HepG2 (cell line): Measurements from ENCODE around the gene TRIM23. TPM values are rescaled to one million over a fixed set of nuclear protein-coding genes. Genes with fewer than 3 reads are reported as not detected.

Experiments
- ATAC-seq: fragments of 200-7000 bp; cut with Tn5 transposase; 3 replicates; pipeline ENCODE4 v1.9.1; 2020; ENCODE audit warnings: mild to moderate bottlenecking, moderate library complexity
- BruUV-seq: library from RNA; stranded (reverse); fragments of 400-500 nt; replicated peaks from 2 replicates; lab custom pipeline; 2021; lab: Mats Ljungman, UMichigan
- CTCF ChIA-PET: fragments of 300-600 bp; formaldehyde crosslinking; extraction: SDS; loops from one replicate; lab custom pipeline; 2021; ENCODE audit warnings: low total read pairs, inconsistent platforms, low intra/inter-chr PET ratio; lab: Yijun Ruan, JAX
- POLR2A ChIA-PET: fragments of 350-600 bp; sonication (Branson Sonifier 250); formaldehyde crosslinking; loops from one replicate; lab custom pipeline; 2020; ENCODE audit warnings: antibody characterized with exemption, inconsistent platforms; lab: Yijun Ruan, JAX
- DNase-seq: peaks from one replicate; pipeline ENCODE4 v3.0.0-alpha.2; 2015; ENCODE audit warnings: low spot score
- FAIRE-seq: peaks from 3 replicates; lab custom pipeline; 2011; peaks lifted over from hg19 to GRCh38; lab: Jason Lieb, UNC
- H2AFZ ChIP-seq: one replicate; pipeline ENCODE4 v1.6.1; 2011; ENCODE audit warnings: low read length, inconsistent platforms
- H3K27ac ChIP-seq: fragments of 300-600 bp; 3 replicates; pipeline ENCODE4 v1.8.0; 2011; ENCODE audit warnings: mixed run types, mild to moderate bottlenecking, mixed read lengths, low read length, inconsistent platforms; ENCODE audit not compliant: insufficient read depth; ENCODE audit errors: extremely low read length
- H3K27me3 ChIP-seq, 2 experiments: fragments of 200-600 bp in 1 of 2; 2 replicates in 1 of 2; 3 replicates in 1 of 2; pipeline versions ENCODE4 v1.6.0 to v1.8.0; 2011; ENCODE audit warnings: low read length in 2 of 2, mild to moderate bottlenecking in 2 of 2, moderate library complexity in 2 of 2, inconsistent platforms in 1 of 2; ENCODE audit not compliant: insufficient read depth in 2 of 2, control insufficient read depth in 1 of 2
- H3K36me3 ChIP-seq, 2 experiments: fragments of 200-600 bp in 1 of 2; replicated peaks in 1 of 2; 2 replicates in 1 of 2; 3 replicates in 1 of 2; pipeline versions ENCODE4 v1.5.1 to v1.8.0; 2011; ENCODE audit warnings: low read length in 2 of 2, inconsistent platforms in 1 of 2; ENCODE audit not compliant: insufficient read depth in 2 of 2, control insufficient read depth in 1 of 2
- H3K4me1 ChIP-seq: 2 replicates; pipeline ENCODE4 v1.5.1; 2012; ENCODE audit warnings: low read length, inconsistent platforms; ENCODE audit not compliant: insufficient read depth
- H3K4me2 ChIP-seq: 2 replicates; pipeline ENCODE4 v1.6.0; 2011; ENCODE audit warnings: low read depth, low read length, inconsistent platforms
- H3K4me3 ChIP-seq, 3 experiments: fragments of 200-600 bp in 1 of 3; sonication (generic), shearing (Covaris generic) in 1 of 3; replicated peaks in 1 of 3; 2 replicates each; pipeline ENCODE4 v1.5.1; 2011 to 2016; ENCODE audit warnings: low read length in 3 of 3, inconsistent platforms in 2 of 3, low read depth in 2 of 3, mild to moderate bottlenecking in 2 of 3, control low read depth in 1 of 3, mixed read lengths in 1 of 3; ENCODE audit not compliant: insufficient read depth in 1 of 3
- H3K79me2 ChIP-seq: one replicate; pipeline ENCODE4 v1.6.1; 2011; ENCODE audit warnings: low read length, inconsistent platforms; ENCODE audit not compliant: insufficient read depth
- H3K9ac ChIP-seq: 2 replicates; pipeline ENCODE4 v1.6.0; 2011; ENCODE audit warnings: mild to moderate bottlenecking, low read depth, low read length, inconsistent platforms; ENCODE audit not compliant: insufficient read depth
- H3K9me3 ChIP-seq: 2 replicates; pipeline ENCODE4 v1.5.1; 2012; ENCODE audit warnings: mild to moderate bottlenecking, low read length
- H4K20me1 ChIP-seq: 2 replicates; pipeline ENCODE4 v1.6.0; 2011; ENCODE audit warnings: inconsistent platforms, mild to moderate bottlenecking, low read length, moderate library complexity; ENCODE audit not compliant: insufficient read depth
- AGO2 ChIP-seq: fragments of 200-400 bp; formaldehyde crosslinking; optimal IDR thresholded peaks from 2 replicates; pipeline ENCODE3; 2017; ENCODE audit warnings: mild to moderate bottlenecking, low read depth, low read length, moderate library complexity
- ATF7 ChIP-seq, 2 experiments: fragments of 450-650 bp in 1 of 2; sonication (generic) in 1 of 2; formaldehyde crosslinking in 1 of 2; IDR thresholded peaks; 2 replicates each; pipeline versions ENCODE4 v1.4.0 to v1.6.1; 2016 to 2020; ENCODE audit warnings: antibody characterized with exemption in 1 of 2, mild to moderate bottlenecking in 1 of 2, missing genetic modification reagents in 1 of 2
- FOXA1 ChIP-seq, 2 experiments: fragments of 450-650 bp in 1 of 2; sonication (generic) in 1 of 2; formaldehyde crosslinking in 1 of 2; IDR thresholded peaks; 2 replicates each; pipeline versions ENCODE4 v1.4.0 to v1.6.1; 2016 to 2020; ENCODE audit warnings: missing genetic modification reagents in 1 of 2
- KMT2A ChIP-seq: sonication (generic); formaldehyde crosslinking; IDR thresholded peaks from 2 replicates; pipeline ENCODE4 v1.4.0; 2020; ENCODE audit warnings: missing genetic modification reagents
- MIER3 ChIP-seq: IDR thresholded peaks from 2 replicates; pipeline ENCODE4 v1.6.1; 2016; ENCODE audit warnings: missing compliant biosample characterization, borderline replicate concordance
- NFATC3 ChIP-seq: sonication (generic); formaldehyde crosslinking; IDR thresholded peaks from 2 replicates; pipeline ENCODE4 v1.5.1; 2020; ENCODE audit warnings: mild to moderate bottlenecking, missing genetic modification reagents
- ZKSCAN8 ChIP-seq: IDR thresholded peaks from 2 replicates; pipeline ENCODE4 v1.6.1; 2016; ENCODE audit warnings: borderline replicate concordance, missing genetic modification reagents, missing compliant biosample characterization
- ZNF569 ChIP-seq: sonication (generic); formaldehyde crosslinking; IDR thresholded peaks from 2 replicates; pipeline ENCODE4 v1.5.0; 2020; ENCODE audit warnings: mild to moderate bottlenecking, missing genetic modification reagents, moderate library complexity, borderline replicate concordance
- ZNF780A ChIP-seq: sonication (generic); formaldehyde crosslinking; IDR thresholded peaks from 2 replicates; pipeline ENCODE4 v1.8.0; 2022; ENCODE audit warnings: mild to moderate bottlenecking, missing genetic modification reagents, moderate library complexity
- WGBS: methylation state at CpG from one replicate; pipeline ENCODE4 v1.1.6; 2017; ENCODE audit warnings: low lambda C conversion rate; 5-methylcytosine and 5-hydroxymethylcytosine counted together
- in situ Hi-C: cut with HindIII; loops from 2 replicates; pipeline ENCODE4 v1.10.0; 2017; ENCODE audit warnings: low pct_unique_long_range_greater_than_20kb; ENCODE audit not compliant: extremely low pct_ligation_motif_present
- intact Hi-C: fragments of 100-400 bp; cut with micrococcal nuclease; formaldehyde crosslinking; loops from one replicate; pipeline ENCODE4 v1.10.0; 2022; ENCODE audit not compliant: unreplicated experiment
- polyA plus RNA-seq, 8 experiments: library from polyadenylated mRNA; depleted of rRNA in 3 of 8; stranded (reverse) in 7 of 8; unstranded in 1 of 8; fragments of >200 nt; fragmentation: Illumina TruSeq in 4 of 8; extraction: Trizol in 4 of 8; gene quantifications; 2 replicates each; pipeline versions ENCODE4 v1.2.1 to v1.2.3, GENCODE V29; 2011 to 2016; ENCODE audit warnings: low read depth in 4 of 8, missing spikeins in 1 of 8, mixed read lengths in 1 of 8; ENCODE audit not compliant: insufficient read depth in 1 of 8
- total RNA-seq, 5 experiments: library from RNA; depleted of rRNA; stranded (reverse); fragments of >200 nt; fragmentation: Illumina TruSeq; extraction: Trizol; gene quantifications; 2 replicates each; pipeline ENCODE4 v1.2.3, GENCODE V29; 2016; ENCODE audit warnings: low read depth in 1 of 5
- TF ChIP-seq, protein P1 (sequence below): sonication (generic); formaldehyde crosslinking; IDR thresholded peaks from 2 replicates; pipeline ENCODE4 v1.4.0; 2020; ENCODE audit warnings: missing genetic modification reagents, borderline replicate concordance
- TF ChIP-seq, protein P2 (sequence below): conservative IDR thresholded peaks from 2 replicates; pipeline ENCODE4 v1.6.1; 2018; ENCODE audit warnings: missing genetic modification reagents

TRIM23 gene
- total and polyA plus RNA-seq, 2 of the 13 experiments (the other 11 are each of a cell fraction or from before 2014, with no cell fraction given) = 4.6 to 11.4 TPM

DNA sequence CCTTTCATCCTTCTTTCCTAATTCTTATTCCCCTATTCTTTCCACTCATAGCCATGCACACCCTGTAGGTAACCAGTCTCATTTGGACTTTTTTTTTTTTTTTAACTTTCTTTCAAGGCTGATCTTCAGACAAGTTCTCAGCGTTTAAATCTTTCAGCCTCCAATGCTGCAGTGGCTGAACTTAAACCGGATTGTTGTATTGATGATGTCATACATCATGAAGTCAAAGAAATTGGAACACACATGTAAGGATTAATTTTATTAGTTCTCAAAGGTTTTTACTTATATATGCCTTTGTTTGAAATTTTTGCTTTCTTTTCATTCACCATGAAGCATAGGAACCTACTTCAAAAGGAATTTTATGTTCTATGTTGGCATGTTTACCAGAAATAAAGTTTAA is 22.8 kb upstream of the TRIM23 start:
- Histone ChIP-seq H3K36me3 (no peaks in the 10 kb centered on the region), H3K4me3 (no peak overlapping the region), H3K4me1 (peaks cover 19% of the 10 kb centered on the region), H3K4me2 (no peak overlapping the region), H3K79me2 (no peaks in the 10 kb centered on the region), H3K9ac (no peak overlapping the region), H2AFZ (no peak overlapping the region), H4K20me1 (no peaks in the 10 kb centered on the region), H3K27me3 (no peaks in the 10 kb centered on the region), H3K9me3 (no peaks in the 10 kb centered on the region), H3K27ac (no peak overlapping the region)
- CTCF ChIA-PET = no interaction called here
- in situ Hi-C loops (no loop called here), intact Hi-C loops (no loop called here)
- TF ChIP-seq ZKSCAN8 (no peak), KMT2A (CRISPR knock-in tag) (no peak), ATF7 (IDR thresholded peaks at IDR 0.05) (peak; percentile 91), ATF7 (CRISPR knock-in tag; IDR thresholded peaks at IDR 0.05) (no peak)
- no TSS peak for BruUV-seq
- ATAC-seq (no peak), FAIRE-seq (no peak), DNase-seq (no peak)
- 90% methylated on average over 2 of the region's 2 CpGs for WGBS
- POLR2A ChIA-PET = no interaction called here

DNA sequence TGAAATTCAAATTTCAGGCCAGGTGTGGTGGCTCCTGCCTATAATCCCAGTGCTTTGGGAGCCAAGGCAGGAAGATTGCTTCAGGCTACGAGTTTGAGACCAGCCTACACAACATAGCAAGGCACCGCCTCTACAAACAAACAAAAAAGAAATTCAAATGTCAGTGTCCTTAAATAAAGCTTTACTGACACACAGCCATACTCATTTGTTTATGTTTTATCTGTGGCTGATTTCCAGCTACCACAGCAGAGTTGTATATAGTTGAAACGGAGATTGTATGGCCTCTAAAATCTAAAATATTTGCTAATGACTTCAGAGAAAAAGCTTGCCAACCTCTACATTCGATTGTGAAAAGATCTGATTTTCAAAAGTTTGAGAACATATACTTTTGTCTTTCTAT is 16.1 kb upstream of the TRIM23 start:
- ChIA-PET POLR2A (no interaction called here), CTCF (no interaction called here)
- no peak for TF ChIP-seq FOXA1 (IDR thresholded peaks at IDR 0.05)
- no peak for TF ChIP-seq FOXA1 (CRISPR knock-in tag; IDR thresholded peaks at IDR 0.05)
- TF ChIP-seq MIER3 (CRISPR knock-in tag) = no peak
- no peak for TF ChIP-seq NFATC3 (CRISPR knock-in tag)
- TF ChIP-seq, protein P1, sequence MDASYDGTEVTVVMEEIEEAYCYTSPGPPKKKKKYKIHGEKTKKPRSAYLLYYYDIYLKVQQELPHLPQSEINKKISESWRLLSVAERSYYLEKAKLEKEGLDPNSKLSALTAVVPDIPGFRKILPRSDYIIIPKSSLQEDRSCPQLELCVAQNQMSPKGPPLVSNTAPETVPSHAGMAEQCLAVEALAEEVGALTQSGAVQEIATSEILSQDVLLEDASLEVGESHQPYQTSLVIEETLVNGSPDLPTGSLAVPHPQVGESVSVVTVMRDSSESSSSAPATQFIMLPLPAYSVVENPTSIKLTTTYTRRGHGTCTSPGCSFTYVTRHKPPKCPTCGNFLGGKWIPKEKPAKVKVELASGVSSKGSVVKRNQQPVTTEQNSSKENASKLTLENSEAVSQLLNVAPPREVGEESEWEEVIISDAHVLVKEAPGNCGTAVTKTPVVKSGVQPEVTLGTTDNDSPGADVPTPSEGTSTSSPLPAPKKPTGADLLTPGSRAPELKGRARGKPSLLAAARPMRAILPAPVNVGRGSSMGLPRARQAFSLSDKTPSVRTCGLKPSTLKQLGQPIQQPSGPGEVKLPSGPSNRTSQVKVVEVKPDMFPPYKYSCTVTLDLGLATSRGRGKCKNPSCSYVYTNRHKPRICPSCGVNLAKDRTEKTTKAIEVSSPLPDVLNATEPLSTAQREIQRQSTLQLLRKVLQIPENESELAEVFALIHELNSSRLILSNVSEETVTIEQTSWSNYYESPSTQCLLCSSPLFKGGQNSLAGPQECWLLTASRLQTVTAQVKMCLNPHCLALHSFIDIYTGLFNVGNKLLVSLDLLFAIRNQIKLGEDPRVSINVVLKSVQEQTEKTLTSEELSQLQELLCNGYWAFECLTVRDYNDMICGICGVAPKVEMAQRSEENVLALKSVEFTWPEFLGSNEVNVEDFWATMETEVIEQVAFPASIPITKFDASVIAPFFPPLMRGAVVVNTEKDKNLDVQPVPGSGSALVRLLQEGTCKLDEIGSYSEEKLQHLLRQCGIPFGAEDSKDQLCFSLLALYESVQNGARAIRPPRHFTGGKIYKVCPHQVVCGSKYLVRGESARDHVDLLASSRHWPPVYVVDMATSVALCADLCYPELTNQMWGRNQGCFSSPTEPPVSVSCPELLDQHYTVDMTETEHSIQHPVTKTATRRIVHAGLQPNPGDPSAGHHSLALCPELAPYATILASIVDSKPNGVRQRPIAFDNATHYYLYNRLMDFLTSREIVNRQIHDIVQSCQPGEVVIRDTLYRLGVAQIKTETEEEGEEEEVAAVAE = no peak
- no peak for TF ChIP-seq AGO2
- TF ChIP-seq ZNF780A (CRISPR knock-in tag) = no peak
- no peak for TF ChIP-seq ZNF569 (CRISPR knock-in tag)
- TF ChIP-seq, protein P2, sequence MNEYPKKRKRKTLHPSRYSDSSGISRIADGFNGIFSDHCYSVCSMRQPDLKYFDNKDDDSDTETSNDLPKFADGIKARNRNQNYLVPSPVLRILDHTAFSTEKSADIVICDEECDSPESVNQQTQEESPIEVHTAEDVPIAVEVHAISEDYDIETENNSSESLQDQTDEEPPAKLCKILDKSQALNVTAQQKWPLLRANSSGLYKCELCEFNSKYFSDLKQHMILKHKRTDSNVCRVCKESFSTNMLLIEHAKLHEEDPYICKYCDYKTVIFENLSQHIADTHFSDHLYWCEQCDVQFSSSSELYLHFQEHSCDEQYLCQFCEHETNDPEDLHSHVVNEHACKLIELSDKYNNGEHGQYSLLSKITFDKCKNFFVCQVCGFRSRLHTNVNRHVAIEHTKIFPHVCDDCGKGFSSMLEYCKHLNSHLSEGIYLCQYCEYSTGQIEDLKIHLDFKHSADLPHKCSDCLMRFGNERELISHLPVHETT = no peak
- 95% methylated on average over 4 of the region's 4 CpGs for WGBS
- FAIRE-seq = no peak
- H3K4me1 ChIP-seq = no peaks in the 10 kb centered on the region
- no peaks in the 10 kb centered on the region for H3K79me2 ChIP-seq
- in situ Hi-C loops (no loop called here), intact Hi-C loops (no loop called here)
- no peak for DNase-seq
- H3K4me3 ChIP-seq = no peak overlapping the region
- H3K36me3 ChIP-seq = peaks cover 3% of the 10 kb centered on the region in 2 experiments; a peak in 2 of 5 replicates
- no peak overlapping the region for H2AFZ ChIP-seq
- no peak overlapping the region for H3K9ac ChIP-seq
- BruUV-seq = no TSS peak
- H3K9me3 ChIP-seq = no peaks in the 10 kb centered on the region
- no peaks in the 10 kb centered on the region for H3K27me3 ChIP-seq
- H4K20me1 ChIP-seq = no peaks in the 10 kb centered on the region
- no peak overlapping the region for H3K27ac ChIP-seq
- no peak overlapping the region for H3K4me2 ChIP-seq
- ATAC-seq = no peak
